Caco-2 (cell line): ENCODE measurements around the gene GGCX. TPM values are rescaled to one million over a fixed set of nuclear protein-coding genes. Genes with fewer than 3 reads are reported as not detected.

Source experiments
- BruUV-seq: library from RNA; stranded (reverse); fragments of 400-500 nt; replicated peaks from 2 replicates; lab custom pipeline; 2021; lab: Mats Ljungman, UMichigan
- CTCF ChIA-PET: fragments of 300-600 bp; sonication (Branson Sonifier 250); formaldehyde crosslinking; loops from one replicate; lab custom pipeline; 2022; ENCODE audit warnings: antibody characterized with exemption; lab: Charles Lee
- POLR2A ChIA-PET: fragments of 300-600 bp; sonication (Branson Sonifier 250); formaldehyde crosslinking; loops from one replicate; lab custom pipeline; 2022; ENCODE audit warnings: antibody characterized with exemption; lab: Charles Lee
- DNase-seq, 2 experiments: peaks; one replicate each; pipeline versions ENCODE4 v3.0.0 to v3.0.0-alpha.2; 2020 to 2022
- H3K27me3 ChIP-seq: replicated peaks from 2 replicates; pipeline ENCODE4 v1.6.0; 2011; ENCODE audit warnings: low read length; ENCODE audit not compliant: control insufficient read depth, insufficient read depth
- H3K36me3 ChIP-seq: 2 replicates; pipeline ENCODE4 v1.5.1; 2011; ENCODE audit warnings: low read length; ENCODE audit not compliant: control insufficient read depth, insufficient read depth
- H3K4me1 ChIP-seq: fragments of 250-450 bp; sonication (Bioruptor Pico); 2 replicates; pipeline ENCODE4 v1.5.1; 2020; ENCODE audit warnings: mild to moderate bottlenecking
- H3K4me3 ChIP-seq: 2 replicates; pipeline ENCODE4 v1.5.1; 2011; ENCODE audit warnings: low read depth, mild to moderate bottlenecking, control low read depth, low read length
- H3K9me3 ChIP-seq: fragments of 250-450 bp; sonication (Bioruptor Pico); 2 replicates; pipeline ENCODE4 v1.5.1; 2020; ENCODE audit warnings: mild to moderate bottlenecking, moderate library complexity
- H3K27ac Mint-ChIP-seq: one replicate; pipeline ENCODE4 v1.8.0; 2022; ENCODE audit warnings: mixed read lengths; ENCODE audit not compliant: unreplicated experiment
- H3K27me3 Mint-ChIP-seq: one replicate; pipeline ENCODE4 v1.8.0; 2022; ENCODE audit warnings: mixed read lengths; ENCODE audit not compliant: insufficient read depth, unreplicated experiment
- H3K36me3 Mint-ChIP-seq: one replicate; pipeline ENCODE4 v1.8.0; 2022; ENCODE audit warnings: mild to moderate bottlenecking, mixed read lengths; ENCODE audit not compliant: insufficient read depth, unreplicated experiment
- H3K4me1 Mint-ChIP-seq: one replicate; pipeline ENCODE4 v1.8.0; 2022; ENCODE audit warnings: low read depth, mixed read lengths; ENCODE audit not compliant: unreplicated experiment
- H3K4me3 Mint-ChIP-seq: one replicate; pipeline ENCODE4 v1.8.0; 2022; ENCODE audit warnings: mild to moderate bottlenecking, moderate library complexity, mixed read lengths; ENCODE audit not compliant: unreplicated experiment
- H3K9me3 Mint-ChIP-seq: one replicate; pipeline ENCODE4 v1.8.0; 2022; ENCODE audit warnings: mixed read lengths; ENCODE audit not compliant: unreplicated experiment
- intact Hi-C: fragments of 100-400 bp; cut with micrococcal nuclease; formaldehyde crosslinking; loops from one replicate; pipeline ENCODE4 v1.10.0; 2022; ENCODE audit not compliant: unreplicated experiment
- total RNA-seq: library from RNA; stranded (reverse); gene quantifications from 2 replicates; pipeline ENCODE4 v1.2.3, GENCODE V29; 2022
- TF ChIP-seq, protein P1 (sequence below), 2 experiments: fragments of 200-600 bp in 1 of 2; IDR thresholded peaks; 1 replicate in 1 of 2; 2 replicates in 1 of 2; pipeline versions ENCODE4 v1.5.1 to v1.8.0; 2011 to 2022; ENCODE audit warnings: antibody characterized with exemption in 1 of 2, control low read depth in 1 of 2, inconsistent platforms in 1 of 2, low read depth in 1 of 2, low read length in 1 of 2, mild to moderate bottlenecking in 1 of 2, moderate library complexity in 1 of 2; ENCODE audit not compliant: insufficient read depth in 1 of 2, severe bottlenecking in 1 of 2, unreplicated experiment in 1 of 2

Gene GGCX
- total RNA-seq, 1 experiment from 2014 or later: 96.8 TPM

DNA sequence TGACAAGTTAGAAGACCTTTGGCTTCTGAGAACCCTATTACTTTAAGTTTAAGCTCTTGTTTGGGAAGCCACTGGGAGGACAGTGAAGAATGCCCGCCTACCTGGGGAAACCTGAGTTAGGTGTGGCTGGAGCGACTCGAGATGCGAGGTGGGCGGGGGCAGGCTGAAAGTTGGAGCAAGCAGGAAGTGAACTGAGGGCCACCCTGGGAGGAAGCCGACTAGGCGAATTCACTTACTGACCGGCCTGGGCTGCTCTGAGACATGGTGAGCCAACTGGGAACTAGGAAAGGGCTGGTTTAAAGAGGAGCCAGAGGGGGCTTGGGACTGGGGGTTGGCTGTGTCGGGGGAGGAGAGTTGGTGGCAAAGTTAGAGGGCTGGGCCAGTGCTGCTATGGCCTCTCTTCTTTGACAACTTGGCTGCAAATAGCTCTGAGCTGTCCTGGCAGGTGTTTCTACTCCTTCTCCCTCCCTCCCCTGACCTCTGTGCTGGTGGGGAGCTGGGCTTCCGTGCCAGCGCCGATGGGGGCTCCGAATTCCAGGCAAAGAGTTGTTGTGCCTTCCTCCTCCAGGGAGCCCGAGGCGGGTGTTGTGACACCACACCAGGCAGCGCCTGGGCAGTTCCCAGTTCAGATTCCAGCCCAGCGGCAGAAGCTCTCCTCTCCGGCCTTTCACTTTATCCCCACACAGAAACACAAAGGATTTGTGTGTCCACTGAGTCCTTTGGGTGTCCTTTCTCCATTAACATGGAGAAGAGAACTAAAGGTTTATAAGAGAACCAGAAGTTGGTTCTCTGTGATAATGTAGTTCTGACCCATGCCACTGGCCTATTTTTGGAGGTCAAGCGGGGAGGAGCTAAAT is 16.3 kb upstream of the GGCX start, which contains the start of gene VAMP8:
Gene VAMP8, plus strand, starts transcription at position 201 of the 857 bp plus-strand sequence. Its CDS starts 61 bp downstream, at position 262.
- H3K27me3 ChIP-seq: no peaks in the 10 kb centered on the region
- ChIA-PET CTCF (interaction anchor here (0.6 to 1.8 kb wide), 6 partner anchors 10 to 501 kb away, joined by 3 to 15 read pairs (median 4); partner anchors contain the start of gene GGCX), POLR2A (interaction anchor here (0.6 to 2.3 kb wide), 15 partner anchors 10 to 196 kb away, joined by 3 to 24 read pairs (median 4); partner anchors contain the start of genes C2orf68, GGCX, MAT2A and RNF181)
- Mint-ChIP-seq H3K4me3 (peak within 1 kb of the TSS; percentile 90), H3K27ac (peak within 1 kb of the TSS; percentile 93), H3K9me3 (no peaks in the 10 kb centered on the region), H3K27me3 (no peaks in the 10 kb centered on the region), H3K4me1 (peaks cover 17% of the 10 kb centered on the region), H3K36me3 (peaks cover 13% of the 10 kb centered on the region)
- intact Hi-C loops: loop anchor here (1.0 kb wide), 2 partner anchors 8 to 16 kb away; partner anchors contain the start of gene GGCX
- TF ChIP-seq, protein P1, sequence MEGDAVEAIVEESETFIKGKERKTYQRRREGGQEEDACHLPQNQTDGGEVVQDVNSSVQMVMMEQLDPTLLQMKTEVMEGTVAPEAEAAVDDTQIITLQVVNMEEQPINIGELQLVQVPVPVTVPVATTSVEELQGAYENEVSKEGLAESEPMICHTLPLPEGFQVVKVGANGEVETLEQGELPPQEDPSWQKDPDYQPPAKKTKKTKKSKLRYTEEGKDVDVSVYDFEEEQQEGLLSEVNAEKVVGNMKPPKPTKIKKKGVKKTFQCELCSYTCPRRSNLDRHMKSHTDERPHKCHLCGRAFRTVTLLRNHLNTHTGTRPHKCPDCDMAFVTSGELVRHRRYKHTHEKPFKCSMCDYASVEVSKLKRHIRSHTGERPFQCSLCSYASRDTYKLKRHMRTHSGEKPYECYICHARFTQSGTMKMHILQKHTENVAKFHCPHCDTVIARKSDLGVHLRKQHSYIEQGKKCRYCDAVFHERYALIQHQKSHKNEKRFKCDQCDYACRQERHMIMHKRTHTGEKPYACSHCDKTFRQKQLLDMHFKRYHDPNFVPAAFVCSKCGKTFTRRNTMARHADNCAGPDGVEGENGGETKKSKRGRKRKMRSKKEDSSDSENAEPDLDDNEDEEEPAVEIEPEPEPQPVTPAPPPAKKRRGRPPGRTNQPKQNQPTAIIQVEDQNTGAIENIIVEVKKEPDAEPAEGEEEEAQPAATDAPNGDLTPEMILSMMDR (IDR thresholded peaks at IDR 0.05; ENCODE audit: insufficient read depth in 1 of 2, low read depth in 1 of 2, low read length in 1 of 2, severe bottlenecking in 1 of 2, unreplicated experiment in 1 of 2): no peak
- no peaks in the 10 kb centered on the region for H3K9me3 ChIP-seq
- BruUV-seq: TSS peak; percentile 50
- H3K4me3 ChIP-seq: peak within 1 kb of the TSS; percentile 67
- peak; percentile 87 to 89 for DNase-seq
- no peaks in the 10 kb centered on the region; the same call in 1 of the 2 replicates for H3K36me3 ChIP-seq
- peaks cover 14% of the 10 kb centered on the region for H3K4me1 ChIP-seq

DNA sequence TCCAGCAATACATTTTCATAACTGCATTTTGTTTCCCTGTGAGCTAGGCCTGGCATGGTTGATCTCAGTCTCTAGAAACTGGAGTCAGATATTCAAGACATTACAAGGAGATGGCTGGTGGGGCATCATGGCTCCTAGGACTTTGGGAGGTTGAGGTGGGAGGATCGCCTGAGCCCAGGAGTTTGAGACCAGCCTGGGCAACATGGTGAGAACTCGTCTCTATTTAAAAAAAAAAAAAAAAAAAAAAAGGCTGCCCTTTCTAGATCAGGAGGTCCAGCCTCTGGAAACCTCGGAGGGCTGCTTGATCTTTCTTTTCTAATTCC is 15.7 kb upstream of the GGCX start:
- Histone ChIP-seq H3K4me1 (peaks cover 14% of the 10 kb centered on the region), H3K9me3 (no peaks in the 10 kb centered on the region), H3K4me3 (peak overlapping the region; percentile 67), H3K36me3 (no peaks in the 10 kb centered on the region), H3K27me3 (no peaks in the 10 kb centered on the region)
- ChIA-PET CTCF (interaction anchor here (0.7 to 1.8 kb wide), 6 partner anchors 10 to 897 kb away, joined by 3 to 15 read pairs (median 5); partner anchors contain the start of gene GGCX), POLR2A (interaction anchor here (0.6 to 2.3 kb wide), 6 partner anchors 10 to 195 kb away, joined by 3 to 22 read pairs (median 4); partner anchors contain the start of genes MAT2A and RNF181)
- H3K9me3 Mint-ChIP-seq: no peaks in the 10 kb centered on the region
- intact Hi-C loops: loop anchor here (1.0 kb wide), 2 partner anchors 8 to 16 kb away; partner anchors contain the start of gene GGCX
- H3K4me1 Mint-ChIP-seq: peaks cover 20% of the 10 kb centered on the region
- peaks cover 8% of the 10 kb centered on the region for H3K36me3 Mint-ChIP-seq
- no TSS peak for BruUV-seq
- TF ChIP-seq, protein P1 (IDR thresholded peaks at IDR 0.05; ENCODE audit: insufficient read depth in 1 of 2, low read depth in 1 of 2, low read length in 1 of 2, severe bottlenecking in 1 of 2, unreplicated experiment in 1 of 2): no peak
- H3K4me3 Mint-ChIP-seq: peak overlapping the region; percentile 90
- peak overlapping the region; percentile 93 for H3K27ac Mint-ChIP-seq
- DNase-seq: no peak
- H3K27me3 Mint-ChIP-seq: no peaks in the 10 kb centered on the region

DNA sequence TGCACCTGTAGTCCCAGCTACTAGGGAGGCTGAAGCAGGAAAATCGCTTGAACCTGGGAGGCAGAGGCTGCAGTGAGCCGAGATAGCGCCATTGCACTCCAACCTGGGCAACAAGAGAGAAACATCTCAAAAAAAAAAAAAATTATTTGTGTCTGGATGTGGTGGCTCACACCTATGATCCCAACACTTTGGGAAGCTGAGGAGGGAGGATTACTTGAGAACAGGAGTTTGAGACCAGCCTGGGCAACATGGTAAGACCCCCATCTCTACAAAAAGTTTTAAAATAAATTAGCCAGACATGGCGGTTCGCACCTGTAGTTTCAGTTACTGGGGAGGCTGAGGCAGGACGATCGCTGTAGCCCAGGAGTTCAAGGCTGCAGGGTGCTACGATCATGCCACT is 14.4 kb upstream of the GGCX start:
- Mint-ChIP-seq H3K4me1 (peaks cover 20% of the 10 kb centered on the region), H3K9me3 (no peaks in the 10 kb centered on the region), H3K4me3 (no peak overlapping the region), H3K27ac (no peak overlapping the region), H3K36me3 (no peaks in the 10 kb centered on the region), H3K27me3 (no peaks in the 10 kb centered on the region)
- no TSS peak for BruUV-seq
- no peak overlapping the region for H3K4me3 ChIP-seq
- H3K4me1 ChIP-seq: peaks cover 14% of the 10 kb centered on the region
- TF ChIP-seq, protein P1 (IDR thresholded peaks at IDR 0.05; ENCODE audit: insufficient read depth in 1 of 2, low read depth in 1 of 2, low read length in 1 of 2, severe bottlenecking in 1 of 2, unreplicated experiment in 1 of 2): no peak
- ChIA-PET POLR2A (no interaction called here), CTCF (no interaction called here)
- H3K27me3 ChIP-seq: no peaks in the 10 kb centered on the region
- DNase-seq: no peak
- intact Hi-C loops: no loop called here
- no peaks in the 10 kb centered on the region for H3K36me3 ChIP-seq
- no peaks in the 10 kb centered on the region for H3K9me3 ChIP-seq
